HG03139 (cell line): ENCODE results near the gene SBK3.

Experiments used
- ATAC-seq: cut with Tn5 transposase; IDR thresholded peaks from one replicate; pipeline ENCODE4 v1.9.1; 2021; ENCODE audit not compliant: unreplicated experiment

SBK3 gene

DNA sequence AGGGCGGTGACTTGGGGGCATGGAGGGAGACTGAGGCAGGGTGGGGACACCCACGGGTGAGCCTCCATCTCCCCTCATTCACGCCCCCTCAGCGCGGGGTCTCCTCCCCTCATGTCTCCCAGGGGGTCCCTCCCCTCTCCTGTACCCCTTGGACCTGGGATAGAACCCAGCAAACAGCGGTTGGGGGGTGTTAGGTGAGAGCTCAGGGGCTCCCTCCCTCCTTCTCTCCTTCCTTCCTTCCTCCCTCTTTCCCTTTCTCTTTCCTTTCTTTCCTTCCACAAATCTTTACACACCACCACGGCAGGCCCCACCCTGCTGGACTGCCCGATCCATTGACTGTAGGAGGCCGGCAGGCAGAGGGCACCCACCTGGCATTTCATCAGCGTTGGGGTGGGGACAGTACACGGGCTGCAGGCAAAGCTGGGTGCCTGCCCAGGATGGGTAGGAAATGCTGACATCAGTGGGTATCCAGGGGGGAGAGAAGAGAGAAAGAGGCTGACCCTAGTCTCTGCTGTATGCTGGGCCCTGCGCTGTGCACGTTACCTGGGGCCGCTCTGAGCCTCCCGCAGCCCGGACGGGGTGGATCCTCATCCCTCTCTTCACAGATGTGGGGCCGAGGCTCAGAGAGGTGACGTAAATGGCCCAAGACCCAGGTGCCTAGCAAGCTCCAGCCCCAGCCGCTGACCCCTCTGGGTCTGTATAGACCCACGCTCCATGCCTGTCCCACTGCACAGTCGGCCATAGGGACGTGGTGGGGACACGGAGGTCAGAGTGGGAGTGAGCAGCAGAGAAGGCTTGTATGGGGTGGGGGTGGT, 53.6 kb downstream of the SBK3 start:
- no peak for ATAC-seq
